Measurements from ENCODE around the gene RALGPS1. TPM values are rescaled to one million over a fixed set of nuclear protein-coding genes. Genes with fewer than 3 reads are reported as not detected.

Gene RALGPS1
- total RNA-seq, 1 donor from 2014 or later = 15.2 TPM

DNA sequence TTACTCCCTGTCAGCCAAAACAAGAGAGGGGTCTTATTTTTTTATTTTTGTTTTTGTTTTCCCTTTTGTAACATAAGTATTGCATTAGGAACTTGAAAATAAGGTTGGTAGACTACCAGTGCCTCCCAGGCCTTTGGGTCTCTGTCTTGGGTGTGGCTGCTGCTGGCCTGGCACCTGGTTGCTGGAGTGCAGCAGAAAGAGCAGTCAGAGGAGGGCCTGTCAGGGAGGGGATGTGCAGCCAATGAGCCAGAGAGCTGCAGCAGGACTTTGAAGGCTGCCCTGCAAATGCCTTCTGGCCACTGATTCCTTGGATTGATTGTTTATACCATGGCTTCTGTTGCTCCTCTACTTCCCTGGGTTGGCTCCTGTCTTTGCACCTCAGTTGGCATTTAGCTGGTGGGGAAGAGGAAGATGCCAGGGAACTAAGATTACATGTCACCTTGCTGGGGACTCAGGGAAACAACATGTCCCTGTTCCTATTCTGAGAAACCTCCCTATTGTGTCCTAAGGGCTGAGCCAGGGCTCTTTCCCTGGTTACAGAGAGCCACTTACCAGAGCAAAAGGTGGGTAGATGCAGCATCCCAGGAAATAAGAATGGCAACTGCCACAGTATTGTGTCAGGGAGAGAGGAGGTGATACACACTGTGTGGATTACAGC is 141.3 kb downstream of the RALGPS1 start:
- intact Hi-C loops (cut with DNase I) = no loop called here
- DNase-seq (ENCODE audit: extremely low spot score in 2 of 2) = peak in 1 of 2 donors; percentile 43
- Histone ChIP-seq H3K27ac (no peak overlapping the region), H3K36me3 (no peaks in the 10 kb centered on the region), H3K4me3 (no peak overlapping the region), H3K27me3 (no peaks in the 10 kb centered on the region), H3K4me1 (peaks cover 38% of the 10 kb centered on the region), H3K9me3 (no peaks in the 10 kb centered on the region)
- no peak for TF ChIP-seq POLR2A (IDR thresholded peaks at IDR 0.05)
- TF ChIP-seq, protein P1, sequence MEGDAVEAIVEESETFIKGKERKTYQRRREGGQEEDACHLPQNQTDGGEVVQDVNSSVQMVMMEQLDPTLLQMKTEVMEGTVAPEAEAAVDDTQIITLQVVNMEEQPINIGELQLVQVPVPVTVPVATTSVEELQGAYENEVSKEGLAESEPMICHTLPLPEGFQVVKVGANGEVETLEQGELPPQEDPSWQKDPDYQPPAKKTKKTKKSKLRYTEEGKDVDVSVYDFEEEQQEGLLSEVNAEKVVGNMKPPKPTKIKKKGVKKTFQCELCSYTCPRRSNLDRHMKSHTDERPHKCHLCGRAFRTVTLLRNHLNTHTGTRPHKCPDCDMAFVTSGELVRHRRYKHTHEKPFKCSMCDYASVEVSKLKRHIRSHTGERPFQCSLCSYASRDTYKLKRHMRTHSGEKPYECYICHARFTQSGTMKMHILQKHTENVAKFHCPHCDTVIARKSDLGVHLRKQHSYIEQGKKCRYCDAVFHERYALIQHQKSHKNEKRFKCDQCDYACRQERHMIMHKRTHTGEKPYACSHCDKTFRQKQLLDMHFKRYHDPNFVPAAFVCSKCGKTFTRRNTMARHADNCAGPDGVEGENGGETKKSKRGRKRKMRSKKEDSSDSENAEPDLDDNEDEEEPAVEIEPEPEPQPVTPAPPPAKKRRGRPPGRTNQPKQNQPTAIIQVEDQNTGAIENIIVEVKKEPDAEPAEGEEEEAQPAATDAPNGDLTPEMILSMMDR (IDR thresholded peaks at IDR 0.05) = no peak
- no peak for TF ChIP-seq POLR2AphosphoS5 (IDR thresholded peaks at IDR 0.05; ENCODE audit: insufficient read depth in 1 of 2, low read depth in 1 of 2)

DNA sequence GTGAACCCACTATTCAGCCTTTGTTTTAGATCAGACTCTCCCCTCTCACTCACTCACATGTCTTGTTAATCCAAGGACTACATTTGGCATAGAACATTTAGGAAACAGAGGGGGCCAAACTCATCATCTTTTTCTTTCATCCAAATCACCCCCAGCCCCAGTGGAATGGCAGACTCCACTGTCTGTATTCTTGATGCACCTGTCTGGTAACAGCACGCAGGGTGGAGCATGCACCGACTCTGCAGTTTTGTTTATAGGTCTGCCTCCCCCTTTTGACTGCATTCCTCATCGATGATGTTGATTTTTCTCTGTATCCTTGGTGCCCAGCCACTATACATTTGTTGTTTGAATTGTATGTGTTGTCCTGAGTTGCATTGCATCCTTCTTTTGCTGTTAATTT is 141.9 kb downstream of the RALGPS1 start:
- no peak for DNase-seq (ENCODE audit: extremely low spot score in 2 of 2)
- Histone ChIP-seq H3K27ac (no peak overlapping the region), H3K36me3 (no peaks in the 10 kb centered on the region), H3K4me3 (no peak overlapping the region), H3K27me3 (no peaks in the 10 kb centered on the region), H3K4me1 (peaks cover 38% of the 10 kb centered on the region), H3K9me3 (no peaks in the 10 kb centered on the region)
- intact Hi-C loops (cut with DNase I) = no loop called here
- no peak for TF ChIP-seq POLR2A (IDR thresholded peaks at IDR 0.05)
- no peak for TF ChIP-seq POLR2AphosphoS5 (IDR thresholded peaks at IDR 0.05; ENCODE audit: insufficient read depth in 1 of 2, low read depth in 1 of 2)
- TF ChIP-seq, protein P1 (IDR thresholded peaks at IDR 0.05) = no peak

DNA sequence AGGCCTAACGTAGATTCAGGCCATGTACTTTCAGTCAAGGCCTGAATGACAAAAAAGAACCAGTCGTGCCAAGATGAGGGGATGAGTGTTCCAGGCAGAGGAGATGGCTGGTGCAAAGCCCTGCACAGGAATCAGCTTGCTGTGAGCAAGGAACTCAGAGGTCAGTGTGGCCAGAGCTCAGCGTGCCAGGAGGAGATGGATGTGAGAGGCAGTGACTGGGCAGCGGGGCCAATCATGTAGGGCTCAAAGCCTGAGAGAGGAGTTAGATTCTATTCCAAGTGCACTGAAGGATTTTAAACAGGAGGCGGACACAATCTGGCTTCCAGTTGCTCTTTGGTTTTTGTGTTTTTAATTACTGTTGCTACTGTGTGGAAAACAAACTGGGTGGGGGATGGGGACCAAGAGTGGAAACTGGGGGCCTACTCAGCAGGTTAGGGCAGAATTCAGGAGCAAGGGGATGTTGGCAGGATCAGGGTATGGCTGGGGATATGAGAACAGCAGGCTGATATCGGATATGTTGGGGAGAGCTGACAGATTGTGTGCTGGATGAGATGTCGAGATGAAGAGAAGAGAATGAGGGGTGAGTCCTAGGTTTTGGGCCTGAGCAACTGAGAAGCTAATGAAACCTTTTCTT is 143.5 kb downstream of the RALGPS1 start:
- Histone ChIP-seq H3K9me3 (no peaks in the 10 kb centered on the region), H3K27ac (peak overlapping the region; percentile 34), H3K36me3 (no peaks in the 10 kb centered on the region), H3K27me3 (no peaks in the 10 kb centered on the region), H3K4me1 (peaks cover 38% of the 10 kb centered on the region), H3K4me3 (no peak overlapping the region)
- peak; percentile 67 to 81 for DNase-seq (ENCODE audit: extremely low spot score in 2 of 2)
- intact Hi-C loops (cut with DNase I) = no loop called here
- TF ChIP-seq, protein P1 (IDR thresholded peaks at IDR 0.05) = no peak
- TF ChIP-seq POLR2A (IDR thresholded peaks at IDR 0.05) (no peak), POLR2AphosphoS5 (IDR thresholded peaks at IDR 0.05; ENCODE audit: insufficient read depth in 1 of 2, low read depth in 1 of 2) (no peak)

DNA sequence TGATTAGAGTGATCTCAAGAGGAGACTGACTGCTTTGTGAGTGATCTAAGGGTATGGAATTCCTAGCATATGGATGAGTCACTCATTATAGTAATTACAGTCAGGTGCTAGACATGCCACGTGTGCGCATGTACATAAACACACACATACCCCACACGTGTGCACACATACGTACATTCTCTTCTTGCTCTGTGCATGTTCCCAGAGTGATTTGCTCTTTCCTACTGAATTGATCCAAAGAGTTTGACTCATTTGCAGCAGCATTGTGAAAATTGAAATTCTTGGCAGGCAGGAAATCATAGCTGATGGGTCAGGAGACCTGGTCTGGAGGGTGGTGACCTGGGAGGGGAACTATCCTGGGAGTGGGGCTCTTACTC is 144.1 kb downstream of the RALGPS1 start:
- Histone ChIP-seq H3K9me3 (no peaks in the 10 kb centered on the region), H3K27ac (peak overlapping the region; percentile 34), H3K4me1 (peaks cover 37% of the 10 kb centered on the region), H3K4me3 (no peak overlapping the region), H3K36me3 (no peaks in the 10 kb centered on the region), H3K27me3 (no peaks in the 10 kb centered on the region)
- no peak for TF ChIP-seq POLR2AphosphoS5 (IDR thresholded peaks at IDR 0.05; ENCODE audit: insufficient read depth in 1 of 2, low read depth in 1 of 2)
- no peak for TF ChIP-seq POLR2A (IDR thresholded peaks at IDR 0.05)
- TF ChIP-seq, protein P1 (IDR thresholded peaks at IDR 0.05) = no peak
- intact Hi-C loops (cut with DNase I) = no loop called here
- peak in 1 of 2 donors; percentile 69 for DNase-seq (ENCODE audit: extremely low spot score in 2 of 2)

DNA sequence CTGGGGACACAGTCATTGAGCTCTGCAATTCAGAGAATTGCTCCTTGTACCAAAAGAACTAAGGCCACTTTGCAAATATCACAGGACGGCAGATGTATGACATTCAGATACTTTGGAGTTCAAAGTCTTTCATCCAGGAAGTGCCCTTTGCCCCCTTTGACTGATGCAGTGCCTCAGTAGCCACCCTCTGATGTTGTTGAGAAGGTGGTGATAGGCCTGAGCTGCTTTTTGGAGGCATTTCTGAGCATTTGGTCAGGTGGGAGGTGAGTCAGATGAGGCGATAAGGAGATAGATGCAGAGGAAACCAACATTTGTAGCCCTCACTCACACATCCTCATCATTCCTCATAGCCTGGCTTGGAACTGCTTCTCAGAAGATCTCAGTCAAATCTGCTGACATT is 144.4 kb downstream of the RALGPS1 start:
- peak in 1 of 2 donors; percentile 65 for DNase-seq (ENCODE audit: extremely low spot score in 2 of 2)
- peak overlapping the region; percentile 49 for H3K27ac ChIP-seq
- no peaks in the 10 kb centered on the region for H3K36me3 ChIP-seq
- no peak for TF ChIP-seq POLR2AphosphoS5 (IDR thresholded peaks at IDR 0.05; ENCODE audit: insufficient read depth in 1 of 2, low read depth in 1 of 2)
- TF ChIP-seq, protein P1 (IDR thresholded peaks at IDR 0.05) = no peak
- no peak for TF ChIP-seq POLR2A (IDR thresholded peaks at IDR 0.05)
- H3K4me1 ChIP-seq = peaks cover 33% of the 10 kb centered on the region
- intact Hi-C loops (cut with DNase I) = no loop called here
- H3K27me3 ChIP-seq = no peaks in the 10 kb centered on the region
- H3K4me3 ChIP-seq = no peak overlapping the region
- no peaks in the 10 kb centered on the region for H3K9me3 ChIP-seq

Measured in vagina (tissue), 2 donors.